K562 (cell line): Measurements from ENCODE around the gene HEATR9. TPM values are rescaled to one million over a fixed set of nuclear protein-coding genes. Genes with fewer than 3 reads are reported as not detected.

Source experiments
- ATAC-seq: fragments of 200-7000 bp; cut with Tn5 transposase; 3 replicates; pipeline ENCODE4 v1.9.1; 2020; ENCODE audit warnings: moderate library complexity
- BruUV-seq: library from RNA; stranded (reverse); fragments of 400-500 nt; replicated peaks from 2 replicates; lab custom pipeline; 2021; lab: Mats Ljungman, UMichigan
- CTCF ChIA-PET: fragments of 300-600 bp; formaldehyde crosslinking; extraction: SDS; loops from one replicate; lab custom pipeline; 2021; ENCODE audit warnings: low intra/inter-chr PET ratio; lab: Yijun Ruan, JAX
- POLR2A ChIA-PET: fragments of 300-600, 350-650 bp; sonication (Branson Sonifier 250); formaldehyde crosslinking; extraction: SDS; loops from one replicate; lab custom pipeline; 2021; ENCODE audit warnings: antibody characterized with exemption, inconsistent platforms; lab: Yijun Ruan, JAX
- DNase-seq, 4 experiments: peaks; one replicate each; pipeline versions ENCODE4 v3.0.0 to v3.0.0-alpha.2; 2011 to 2018; ENCODE audit warnings: low spot score in 3 of 4, mixed read lengths in 3 of 4; ENCODE audit errors: extremely low read depth in 1 of 4
- FAIRE-seq: peaks from 2 replicates; lab custom pipeline; 2011; peaks lifted over from hg19 to GRCh38; lab: Jason Lieb, UNC
- H2AFZ ChIP-seq: 2 replicates; pipeline ENCODE4 v1.6.0; 2011; ENCODE audit warnings: low read depth, low read length, control low read depth, inconsistent platforms
- H3K27ac ChIP-seq: fragments of 200-600 bp; 3 replicates; pipeline ENCODE4 v1.8.0; 2011; ENCODE audit warnings: low read depth, mild to moderate bottlenecking, control low read depth, inconsistent platforms, low read length, moderate library complexity, mixed read lengths; ENCODE audit errors: extremely low read depth
- H3K27me3 ChIP-seq, 2 experiments: fragments of 300-600 bp in 1 of 2; 2 replicates in 1 of 2; 3 replicates in 1 of 2; pipeline versions ENCODE4 v1.6.0 to v1.8.0; 2011; ENCODE audit warnings: inconsistent platforms in 2 of 2, low read length in 2 of 2, mild to moderate bottlenecking in 1 of 2, mixed read lengths in 1 of 2, moderate library complexity in 1 of 2; ENCODE audit not compliant: control insufficient read depth in 2 of 2, insufficient read depth in 2 of 2
- H3K36me3 ChIP-seq: fragments of 300-600 bp; 3 replicates; pipeline ENCODE4 v1.8.0; 2011; ENCODE audit warnings: mild to moderate bottlenecking, low read length, inconsistent platforms; ENCODE audit not compliant: control insufficient read depth, insufficient read depth
- H3K4me1 ChIP-seq, 2 experiments: fragments of 200-600 bp in 1 of 2; replicated peaks in 1 of 2; 2 replicates in 1 of 2; 3 replicates in 1 of 2; pipeline versions ENCODE4 v1.5.1 to v1.8.0; 2011; ENCODE audit warnings: inconsistent platforms in 2 of 2, low read length in 2 of 2, mild to moderate bottlenecking in 1 of 2, mixed read lengths in 1 of 2, moderate library complexity in 1 of 2; ENCODE audit not compliant: control insufficient read depth in 2 of 2, insufficient read depth in 2 of 2
- H3K4me2 ChIP-seq: 2 replicates; pipeline ENCODE4 v1.6.1; 2011; ENCODE audit warnings: low read length, control low read depth, inconsistent platforms, mixed read lengths; ENCODE audit not compliant: insufficient read depth
- H3K4me3 ChIP-seq: fragments of 200-600 bp; sonication (generic), shearing (Covaris generic); 2 replicates; pipeline ENCODE4 v1.5.1; 2016; ENCODE audit warnings: control low read depth, inconsistent platforms
- H3K79me2 ChIP-seq: fragments of 200-600 bp; 3 replicates; pipeline ENCODE4 v1.8.0; 2011; ENCODE audit warnings: low read length, inconsistent platforms; ENCODE audit not compliant: control insufficient read depth, insufficient read depth
- H3K9ac ChIP-seq, 2 experiments: 2 replicates each; pipeline versions ENCODE4 v1.6.0 to v1.6.1; 2011; ENCODE audit warnings: low read depth in 2 of 2, low read length in 2 of 2, control low read depth in 1 of 2, inconsistent platforms in 1 of 2, mild to moderate bottlenecking in 1 of 2, mixed read lengths in 1 of 2; ENCODE audit not compliant: insufficient read depth in 1 of 2
- H3K9me1 ChIP-seq: one replicate; pipeline ENCODE4 v1.6.0; 2011; ENCODE audit warnings: inconsistent platforms, mild to moderate bottlenecking, low read length, moderate library complexity; ENCODE audit not compliant: control insufficient read depth, insufficient read depth
- H3K9me3 ChIP-seq: replicated peaks from 2 replicates; pipeline ENCODE4 v1.5.1; 2011; ENCODE audit warnings: low read depth, low read length, inconsistent platforms; ENCODE audit not compliant: control insufficient read depth, insufficient read depth
- H4K20me1 ChIP-seq: replicated peaks from 2 replicates; pipeline ENCODE4 v1.6.1; 2011; ENCODE audit warnings: low read length, inconsistent platforms, mixed read lengths; ENCODE audit not compliant: control insufficient read depth, insufficient read depth
- CTCF ChIP-seq, 3 experiments: IDR thresholded peaks in 2 of 3; conservative IDR thresholded peaks in 1 of 3; 2 replicates each; pipeline ENCODE4 v1.5.1; 2011 to 2012; ENCODE audit warnings: low read length in 3 of 3, mild to moderate bottlenecking in 3 of 3, control low read depth in 2 of 3, improper control_type of control experiment in 1 of 3, inconsistent platforms in 1 of 3, low read depth in 1 of 3, mixed read lengths in 1 of 3, moderate library complexity in 1 of 3; ENCODE audit not compliant: insufficient read depth in 2 of 3
- ERF ChIP-seq: fragments of 450-650 bp; formaldehyde crosslinking; IDR thresholded peaks from 2 replicates; pipeline ENCODE4 v1.4.0; 2020; ENCODE audit warnings: mild to moderate bottlenecking, mixed read lengths
- GMEB1 ChIP-seq: fragments of 250-450 bp; sonication (Bioruptor Pico); IDR thresholded peaks from 2 replicates; pipeline ENCODE4 v1.4.0; 2020; ENCODE audit warnings: mild to moderate bottlenecking
- JUND ChIP-seq, 2 experiments: IDR thresholded peaks; 2 replicates in 1 of 2; 3 replicates in 1 of 2; pipeline ENCODE4 v1.6.1; 2011; ENCODE audit warnings: borderline replicate concordance in 2 of 2, low read depth in 2 of 2, low read length in 2 of 2, improper control_type of control experiment in 1 of 2, missing biosample characterization in 1 of 2, missing genetic modification characterization in 1 of 2, missing genetic modification reagents in 1 of 2
- NONO ChIP-seq, 2 experiments: fragments of 200-400 bp in 1 of 2; fragments of 450-650 bp in 1 of 2; formaldehyde crosslinking in 1 of 2; IDR thresholded peaks; 2 replicates each; pipeline ENCODE4 v1.6.1; 2017; ENCODE audit warnings: low read depth in 2 of 2, mild to moderate bottlenecking in 2 of 2, moderate library complexity in 2 of 2, low read length in 1 of 2
- POLR2B ChIP-seq: fragments of 450-650 bp; IDR thresholded peaks from 2 replicates; pipeline ENCODE4 v1.6.1; 2018; ENCODE audit warnings: low read depth; ENCODE audit not compliant: partially characterized antibody
- ZBTB43 ChIP-seq: sonication (generic); formaldehyde crosslinking; IDR thresholded peaks from 2 replicates; pipeline ENCODE4 v1.8.0; 2023; ENCODE audit warnings: mild to moderate bottlenecking, missing genetic modification reagents
- ZBTB49 ChIP-seq: sonication (generic); formaldehyde crosslinking; IDR thresholded peaks from 2 replicates; pipeline ENCODE4 v1.8.0; 2022; ENCODE audit warnings: missing genetic modification reagents, mild to moderate bottlenecking, borderline replicate concordance
- ZNF165 ChIP-seq: fragments of 250-450 bp; sonication (Bioruptor Pico); IDR thresholded peaks from 2 replicates; pipeline ENCODE4 v1.4.0; 2020; ENCODE audit warnings: borderline replicate concordance
- ZNF282 ChIP-seq: sonication (generic); formaldehyde crosslinking; IDR thresholded peaks from 2 replicates; pipeline ENCODE4 v1.8.1; 2023; ENCODE audit warnings: missing genetic modification reagents
- WGBS: fragments of 100-300 bp; shearing (Covaris generic); methylation state at CpG from one replicate; pipeline ENCODE4 v1.1.6; 2016; ENCODE audit warnings: low coverage, mixed read lengths; ENCODE audit not compliant: insufficient coverage; ENCODE audit errors: missing lambda C conversion rate; 5-methylcytosine and 5-hydroxymethylcytosine counted together
- in situ Hi-C: fragments of 300-500 bp; cut with MboI; formaldehyde crosslinking; loops from 4 replicates; pipeline ENCODE4 v1.15.0; 2018; ENCODE audit warnings: inconsistent platforms, mixed read lengths
- intact Hi-C: fragments of 100-400 bp; cut with micrococcal nuclease; formaldehyde crosslinking; loops from 2 replicates; pipeline ENCODE4 v1.14.2; 2022
- polyA plus RNA-seq, 8 experiments: library from polyadenylated mRNA; depleted of rRNA in 4 of 8; stranded (reverse) in 5 of 8; unstranded in 3 of 8; fragments of >200 nt; fragmentation: Nextera tagmentation in 2 of 8; fragmentation: Illumina TruSeq in 1 of 8; extraction: Ambion mirVana in 2 of 8; extraction: Trizol in 1 of 8; gene quantifications; 2 replicates each; pipeline versions ENCODE4 v1.2.1 to v1.2.3, GENCODE V29; 2011 to 2014; ENCODE audit warnings: inconsistent platforms in 1 of 8, missing spikeins in 1 of 8
- total RNA-seq, 7 experiments: library from RNA; depleted of rRNA in 6 of 7; stranded (reverse); fragments of >200 nt in 6 of 7; fragmentation: Illumina TruSeq in 2 of 7; extraction: Trizol in 2 of 7; gene quantifications; 2 replicates each; pipeline versions ENCODE4 v1.2.1 to v1.2.3, GENCODE V29; 2011 to 2021; ENCODE audit warnings: low replicate concordance in 1 of 7

HEATR9 gene
- total and polyA plus RNA-seq, 9 of the 15 experiments (the other 6 are each of a cell fraction or from before 2014, with no cell fraction given), result not detected

- no peak for TF ChIP-seq CTCF (IDR thresholded peaks at IDR 0.05 in 2 of 3, conservative IDR thresholded peaks at IDR 0.05 in 1 of 3; ENCODE audit: insufficient read depth in 2 of 3, low read depth in 1 of 3, low read length in 3 of 3)
- TF ChIP-seq ZBTB49 (CRISPR knock-in tag), result no peak
Observed at GRCh38 chr17:35825206-35825605, 43.5 kb downstream of the HEATR9 start (continued).

GRCh38 chr17:35821308-35821707 lies 47.4 kb downstream of the HEATR9 start:
- CTCF ChIA-PET, result no interaction called here
- TF ChIP-seq NONO (IDR thresholded peaks at IDR 0.05; ENCODE audit: low read depth in 2 of 2, low read length in 1 of 2) (no peak), JUND (IDR thresholded peaks at IDR 0.05; ENCODE audit: borderline replicate concordance, low read depth, low read length) (no peak), JUND (tag; IDR thresholded peaks at IDR 0.05; ENCODE audit: borderline replicate concordance, low read depth, low read length) (no peak), GMEB1 (CRISPR knock-in tag) (no peak), POLR2B (no peak), ZNF165 (CRISPR knock-in tag) (no peak), ERF (CRISPR knock-in tag) (no peak), ZBTB43 (CRISPR knock-in tag) (no peak), ZNF282 (CRISPR knock-in tag) (no peak)

More at GRCh38 chr17:35821308-35821707, 47.4 kb downstream of the HEATR9 start:
- H2AFZ ChIP-seq, result no peak overlapping the region
- in situ Hi-C loops (no loop called here), intact Hi-C loops (no loop called here)
- 0 out of 5 replicates have a peak, but pooled peaks cover 0 to 3% of the 10 kb centered on the region in 2 experiments for H3K4me1 ChIP-seq
- no peaks in the 10 kb centered on the region for H3K9me1 ChIP-seq
- no peak overlapping the region for H3K9ac ChIP-seq
- 94% methylated on average over 2 of the region's 2 CpGs for WGBS
- DNase-seq (no peak), ATAC-seq (no peak), FAIRE-seq (no peak)
- POLR2A ChIA-PET, result interaction anchor here (0.6 kb wide), 1 partner anchor 9 kb away, joined by 3 read pairs; no protein-coding TSS in a partner anchor
- H3K9me3 ChIP-seq, result no peaks in the 10 kb centered on the region
- H3K4me3 ChIP-seq, result no peak overlapping the region
- no peak overlapping the region for H3K4me2 ChIP-seq
- no peaks in the 10 kb centered on the region for H3K27me3 ChIP-seq
- H3K27ac ChIP-seq, result no peak overlapping the region
- peaks cover 56% of the 10 kb centered on the region for H3K79me2 ChIP-seq
- H4K20me1 ChIP-seq, result no peaks in the 10 kb centered on the region
- BruUV-seq, result no TSS peak
- peaks cover 98% of the 10 kb centered on the region for H3K36me3 ChIP-seq
